Cerebellar cortex (tissue), 1 donor: ENCODE measurements around the gene GMPS.
"Not testable (repeated sequence)": the region's sequence is repeated elsewhere in the genome, so short reads cannot be mapped to it uniquely, and the experiment has no call there.

Experiments used
- DNase-seq: peaks from one replicate; pipeline ENCODE4 v3.0.0-alpha.2; 2015; ENCODE audit warnings: low spot score

The GMPS gene

GRCh38 chr3:155944081-155944480, 73.6 kb downstream of the GMPS start:
- DNase-seq = no peak

GRCh38 chr3:155946178-155946577, 75.7 kb downstream of the GMPS start:
- no peak for DNase-seq

- no peak for DNase-seq
These were observed 78.0 kb downstream of the GMPS start for GRCh38 chr3:155948476-155948875.

- no peak for DNase-seq
These were observed 79.2 kb downstream of the GMPS start for GRCh38 chr3:155949453-155950217.

DNA sequence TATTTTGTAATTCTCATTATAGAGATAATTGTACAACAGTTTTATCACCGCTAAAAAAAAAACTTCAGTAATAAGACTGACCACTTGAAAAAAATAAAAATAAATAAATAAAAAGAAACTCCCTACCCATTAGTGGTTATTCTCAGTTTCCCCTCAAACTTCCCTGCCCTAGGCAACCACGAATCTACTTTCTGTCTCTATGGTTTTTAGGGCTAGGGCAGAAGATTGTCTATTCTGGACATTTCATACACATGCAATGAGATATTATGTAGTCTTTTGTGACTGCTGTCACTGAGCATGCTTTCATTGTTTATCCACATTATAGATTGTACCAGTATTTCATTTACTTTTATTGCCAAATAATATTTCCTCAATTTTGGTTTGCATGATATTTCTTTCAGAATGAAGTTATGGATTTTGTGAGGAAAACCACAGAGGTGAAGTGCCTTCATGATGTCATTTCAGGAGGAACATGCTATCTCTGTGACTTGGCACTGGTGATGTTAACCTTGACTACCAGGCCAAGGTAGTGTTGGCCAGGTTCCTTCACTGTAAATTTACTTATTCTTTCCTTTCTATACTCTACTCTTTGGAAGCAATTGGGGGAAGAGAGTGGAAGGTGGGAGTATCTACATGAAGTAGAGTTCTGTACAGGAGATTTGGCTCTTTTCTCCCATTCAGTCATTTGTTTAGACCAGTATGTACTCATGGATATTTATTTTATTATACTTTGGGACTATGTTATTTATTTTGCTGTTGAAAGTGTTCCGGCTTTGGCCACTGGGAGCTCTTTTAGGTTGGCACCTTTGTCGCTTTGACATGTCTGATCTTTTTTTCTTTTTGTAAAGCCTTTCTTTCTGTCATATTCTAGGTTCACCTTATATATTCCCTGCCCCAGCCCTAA, 86.3 kb downstream of the GMPS start:
- DNase-seq = no peak

DNA sequence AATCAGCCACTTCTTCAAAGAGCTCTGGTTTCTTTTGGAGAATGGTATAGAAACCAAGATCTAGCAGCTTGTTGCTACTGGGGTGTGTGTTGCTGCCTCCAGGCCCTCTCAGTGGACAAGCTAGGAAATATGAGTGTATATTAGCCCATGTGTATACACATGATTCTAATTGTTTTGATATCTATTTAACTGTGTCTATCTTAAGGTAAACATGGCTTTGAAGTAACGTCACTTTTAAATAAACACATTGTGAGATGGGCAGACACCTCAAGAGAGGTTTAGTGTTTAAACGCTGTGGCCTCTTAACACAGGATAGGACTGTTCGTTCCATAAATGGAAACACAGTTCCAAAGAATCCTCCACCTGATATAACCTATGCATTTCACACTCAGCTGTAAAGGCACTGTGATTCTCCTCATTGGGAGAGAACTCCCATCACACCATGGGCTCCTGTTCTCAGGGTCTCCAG, 87.0 kb downstream of the GMPS start:
- DNase-seq = no peak

GRCh38 chr3:155958676-155959075, 88.2 kb downstream of the GMPS start:
- no peak for DNase-seq

- no peak for DNase-seq
These were observed 89.6 kb downstream of the GMPS start for GRCh38 chr3:155960060-155960459.

GRCh38 chr3:155961044-155961443, 90.6 kb downstream of the GMPS start:
- DNase-seq = not testable (repeated sequence)

GRCh38 chr3:155963570-155963969, 93.1 kb downstream of the GMPS start:
- DNase-seq = no peak

GRCh38 chr3:155970398-155970797, 99.9 kb downstream of the GMPS start:
- DNase-seq = no peak

DNA sequence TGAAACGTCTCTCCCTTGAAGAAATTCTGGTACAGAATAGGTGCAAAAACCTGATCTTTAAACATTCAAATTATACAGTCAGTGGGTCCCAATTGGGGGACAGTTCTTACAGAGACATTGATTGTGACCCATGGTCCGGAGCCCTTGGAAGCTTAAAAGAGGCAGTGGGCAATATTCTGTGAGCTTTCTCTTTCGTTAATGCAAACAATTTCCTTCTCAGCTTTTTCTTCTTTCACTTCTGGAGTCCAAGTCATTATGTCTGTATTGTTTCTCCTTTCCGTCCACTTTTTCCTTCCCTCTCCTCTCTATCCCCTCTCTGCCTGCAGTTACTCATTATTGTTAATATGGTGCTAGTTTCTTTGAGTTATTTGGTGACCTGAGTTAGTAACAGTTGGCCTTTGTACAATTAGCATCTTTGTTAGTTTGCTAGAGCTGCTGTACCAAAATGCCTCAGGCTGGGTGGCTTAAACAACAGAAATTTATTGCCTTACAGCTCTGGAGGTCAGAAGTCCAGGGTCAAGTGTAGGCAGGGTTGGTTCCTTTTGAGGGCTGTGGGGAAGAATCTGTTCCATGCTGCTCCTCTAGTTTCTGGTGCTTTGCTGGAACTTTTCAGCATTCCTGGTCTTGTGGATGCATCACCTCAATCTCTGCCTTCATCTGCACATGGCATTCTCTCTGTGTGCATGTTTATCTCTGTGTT, 102.6 kb downstream of the GMPS start:
- no peak for DNase-seq

GRCh38 chr3:155978324-155978723, 107.9 kb downstream of the GMPS start:
- DNase-seq = no peak

DNA sequence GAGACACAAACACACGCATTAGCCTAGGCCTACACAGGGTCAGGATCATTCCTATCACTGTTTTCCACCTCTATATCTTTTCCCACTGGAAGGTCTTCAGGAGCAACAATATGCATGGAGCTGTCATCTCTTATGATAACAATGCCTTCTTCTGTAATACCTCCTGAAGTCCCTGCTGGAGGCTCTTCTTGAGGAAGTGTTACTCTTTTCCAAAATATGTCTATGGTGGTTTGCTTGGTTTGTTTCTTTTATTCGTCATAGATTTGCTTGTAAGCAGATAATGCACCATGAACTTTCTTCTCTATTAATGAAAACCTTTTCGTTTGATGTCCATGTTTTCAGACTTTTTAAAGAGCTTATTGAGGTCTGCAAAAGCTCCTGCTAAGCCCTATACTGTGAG, 109.3 kb downstream of the GMPS start:
- no peak for DNase-seq

DNA sequence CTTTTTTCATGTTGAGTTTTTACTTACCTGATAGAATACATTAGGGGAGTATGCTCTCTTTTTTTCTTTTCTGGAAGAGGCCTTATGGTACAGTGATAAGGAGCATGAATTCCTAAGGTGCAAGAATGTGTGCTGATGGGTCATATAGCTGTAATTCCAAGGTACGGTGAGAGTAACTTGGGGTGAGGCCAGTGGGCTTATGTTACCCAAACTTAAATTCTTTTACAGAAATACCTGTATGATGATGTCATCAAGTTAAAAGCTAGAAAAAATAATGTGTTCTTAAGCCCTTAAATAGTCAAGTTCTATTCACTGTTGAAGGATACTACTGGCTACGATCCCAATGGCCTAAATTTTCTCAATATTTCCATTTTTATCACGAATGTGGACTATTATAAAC, 111.2 kb downstream of the GMPS start:
- no peak for DNase-seq

- no peak for DNase-seq
These were observed 113.5 kb downstream of the GMPS start for GRCh38 chr3:155983834-155984474.

- no peak for DNase-seq
These were observed 114.5 kb downstream of the GMPS start for GRCh38 chr3:155984791-155985417.

DNA sequence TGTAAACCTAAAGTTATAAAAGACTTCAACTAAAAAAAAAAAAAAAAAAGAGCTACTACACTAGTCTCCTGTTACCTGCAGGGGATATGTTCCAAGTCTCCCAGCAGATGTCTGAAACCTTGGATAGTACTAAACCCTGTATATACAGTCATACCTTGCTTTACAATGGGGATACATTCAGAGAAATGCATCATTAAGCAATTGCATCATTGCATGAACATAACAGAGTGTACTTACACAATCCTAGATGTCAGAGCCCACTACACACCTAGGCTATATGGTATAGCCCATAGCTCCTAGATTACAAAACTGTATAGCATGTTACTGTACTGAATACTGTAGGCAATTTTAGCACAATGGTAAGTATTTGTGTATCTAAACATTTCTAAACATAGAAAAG, 119.1 kb downstream of the GMPS start:
- DNase-seq = no peak

- no peak for DNase-seq
These were observed 120.8 kb downstream of the GMPS start for GRCh38 chr3:155991212-155991611.

- no peak for DNase-seq
These were observed 121.4 kb downstream of the GMPS start for GRCh38 chr3:155991847-155992246.
